HG02678 (cell line): ENCODE measurements around the gene MRPS10.
"Not testable (repeated sequence)": the region's sequence is repeated elsewhere in the genome, so short reads cannot be mapped to it uniquely, and the experiment has no call there.

ENCODE experiments used
- ATAC-seq: cut with Tn5 transposase; IDR thresholded peaks from one replicate; pipeline ENCODE4 v1.9.1; 2021; ENCODE audit warnings: mild to moderate bottlenecking, moderate library complexity; ENCODE audit not compliant: unreplicated experiment

The MRPS10 gene

GRCh38 chr6:42211726-42212125 is 5.9 kb downstream of the MRPS10 start:
- ATAC-seq = no peak

DNA sequence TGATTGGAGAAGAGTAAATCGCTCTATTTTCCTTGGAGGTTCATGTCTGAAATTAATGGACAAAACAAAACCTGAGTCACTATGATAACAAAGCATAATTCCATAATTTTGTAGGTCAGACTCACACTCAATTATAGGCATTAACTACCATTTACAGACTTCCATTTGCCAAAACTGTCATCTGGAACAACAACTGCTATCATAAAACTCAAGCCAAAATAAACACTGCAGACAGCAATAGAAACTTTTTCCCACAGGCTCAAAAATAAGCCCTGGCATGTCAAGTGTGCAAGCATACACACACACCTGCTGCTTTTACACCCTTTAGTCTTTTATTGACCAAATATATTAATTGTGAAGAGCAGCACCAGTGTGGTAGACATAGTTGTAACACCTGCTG is 7.1 kb downstream of the MRPS10 start:
- no peak for ATAC-seq

DNA sequence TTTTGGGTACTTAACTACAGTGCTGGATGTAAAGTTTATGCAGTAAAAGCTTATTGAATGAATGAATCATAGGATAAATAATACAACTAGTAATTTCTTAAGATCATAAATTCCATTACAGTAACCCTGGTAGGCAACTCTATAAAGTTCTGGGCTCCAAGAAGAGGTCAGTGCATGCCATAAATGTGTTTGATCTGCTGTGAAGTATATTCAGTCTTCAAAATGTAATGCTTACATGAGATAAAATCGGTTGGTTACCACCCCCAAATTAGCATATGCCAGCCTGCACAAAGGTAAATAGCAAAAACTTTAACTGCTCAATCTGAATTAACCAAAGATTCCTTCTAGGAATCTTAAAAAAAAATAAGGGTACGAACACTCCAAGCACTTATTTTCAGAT is 10.1 kb downstream of the MRPS10 start:
- not testable (repeated sequence) for ATAC-seq

DNA sequence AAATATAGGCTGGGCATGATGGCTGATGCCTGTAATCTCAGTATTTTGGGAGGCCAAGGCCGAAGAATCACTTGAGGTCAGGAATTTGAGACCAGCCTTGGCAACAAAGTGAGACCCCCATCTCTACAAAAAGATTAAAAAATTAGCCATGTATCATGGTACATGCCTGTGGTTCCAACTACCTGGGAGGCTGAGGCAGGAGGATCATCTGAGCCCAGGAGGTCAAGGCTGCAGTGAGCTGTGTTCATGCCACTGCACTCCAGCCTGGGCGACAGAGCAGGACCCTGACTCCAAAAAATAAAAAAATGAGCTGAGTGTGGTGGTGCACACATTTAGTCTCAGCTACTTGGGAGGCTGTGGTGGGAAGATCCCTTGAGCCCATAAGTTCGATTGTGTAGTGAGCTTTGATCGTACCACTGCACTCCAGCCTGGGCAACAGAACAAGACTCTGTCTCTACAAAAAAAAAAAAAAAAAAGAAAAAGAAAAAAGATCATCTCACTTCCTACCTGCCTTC is 12.8 kb downstream of the MRPS10 start:
- ATAC-seq = no peak

DNA sequence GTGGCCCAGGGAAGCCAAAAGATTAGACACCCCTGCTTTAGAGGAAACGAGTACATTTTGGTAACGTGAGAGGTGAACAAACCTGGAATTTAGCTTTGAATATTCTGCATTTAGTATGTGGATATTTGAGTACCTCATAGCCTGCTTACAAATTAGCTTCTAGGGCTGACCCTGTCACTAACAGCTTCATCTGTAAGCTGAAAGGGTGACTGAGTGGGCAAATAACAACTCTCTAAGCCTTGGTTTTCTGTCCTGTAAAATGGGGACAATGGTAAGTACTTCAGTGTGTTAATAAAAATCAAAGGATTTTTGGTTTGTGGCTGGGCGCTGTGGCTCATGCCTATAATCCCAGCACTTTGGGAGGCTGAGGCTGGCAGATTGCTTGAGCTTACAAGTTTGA is 14.5 kb downstream of the MRPS10 start:
- no peak for ATAC-seq

DNA sequence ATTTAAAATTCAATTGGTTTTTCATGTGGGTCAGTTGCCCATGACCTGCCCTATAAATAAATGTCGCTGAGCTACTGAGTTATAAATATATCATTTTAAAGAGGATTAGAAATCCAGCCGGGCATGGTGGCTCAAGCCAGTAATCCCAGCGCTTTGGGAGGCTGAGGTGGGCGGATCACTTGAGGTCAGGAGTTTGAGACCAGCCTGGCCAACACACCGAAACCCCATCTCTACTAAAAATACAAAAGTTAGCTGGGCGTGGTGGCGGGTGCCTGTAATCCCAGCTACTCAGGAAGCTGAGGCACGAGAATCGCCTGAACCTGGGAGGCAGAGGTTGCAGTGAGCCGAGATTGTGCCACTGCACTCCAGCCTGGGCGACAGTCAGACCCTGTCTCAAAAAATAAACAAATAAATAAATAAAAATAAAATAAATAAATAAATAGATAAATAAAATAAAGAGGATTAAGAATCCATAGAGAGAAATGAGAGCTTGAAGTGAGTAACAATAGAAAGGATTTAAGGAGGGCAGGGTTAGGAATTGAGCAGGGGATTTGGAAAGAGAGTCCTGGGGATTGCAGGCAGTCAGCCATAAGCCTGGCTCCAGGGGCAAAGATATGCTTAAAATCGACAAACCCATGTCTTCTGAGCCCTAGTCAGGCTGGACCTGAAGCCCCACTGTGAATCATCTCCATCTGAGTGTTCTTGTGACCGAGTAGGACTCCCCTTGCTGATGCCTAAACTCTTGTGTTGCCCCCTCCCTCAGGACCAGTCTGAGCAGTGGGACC is 15.3 kb downstream of the MRPS10 start:
- ATAC-seq = not testable (repeated sequence)

- ATAC-seq = no peak
Observed at GRCh38 chr6:42201382-42201781, 16.3 kb downstream of the MRPS10 start.

GRCh38 chr6:42200035-42200434 is 17.6 kb downstream of the MRPS10 start:
- no peak for ATAC-seq

GRCh38 chr6:42199106-42199981 is 18.3 kb downstream of the MRPS10 start:
- ATAC-seq = no peak

GRCh38 chr6:42197555-42198362 is 19.9 kb downstream of the MRPS10 start:
- no peak for ATAC-seq

DNA sequence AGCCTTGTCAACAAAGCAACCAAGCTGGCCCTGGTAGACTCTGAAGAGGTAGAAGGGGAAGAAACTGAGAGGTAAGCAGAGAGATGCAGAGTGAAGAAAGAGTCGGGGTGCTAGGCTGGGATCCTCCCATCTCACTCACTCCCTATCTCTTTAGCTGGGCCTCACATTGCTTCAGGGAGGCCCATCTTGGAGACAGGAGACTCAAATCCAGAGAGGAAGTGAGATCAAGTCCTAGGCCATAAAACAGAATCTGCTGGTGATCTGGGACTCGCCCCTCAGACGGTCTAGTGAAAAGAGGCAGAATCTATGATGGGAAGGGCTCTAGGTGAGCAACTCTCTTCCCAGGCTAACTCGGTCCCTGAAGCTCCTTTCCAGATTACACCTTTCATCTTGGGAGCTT is 22.2 kb downstream of the MRPS10 start:
- no peak for ATAC-seq

DNA sequence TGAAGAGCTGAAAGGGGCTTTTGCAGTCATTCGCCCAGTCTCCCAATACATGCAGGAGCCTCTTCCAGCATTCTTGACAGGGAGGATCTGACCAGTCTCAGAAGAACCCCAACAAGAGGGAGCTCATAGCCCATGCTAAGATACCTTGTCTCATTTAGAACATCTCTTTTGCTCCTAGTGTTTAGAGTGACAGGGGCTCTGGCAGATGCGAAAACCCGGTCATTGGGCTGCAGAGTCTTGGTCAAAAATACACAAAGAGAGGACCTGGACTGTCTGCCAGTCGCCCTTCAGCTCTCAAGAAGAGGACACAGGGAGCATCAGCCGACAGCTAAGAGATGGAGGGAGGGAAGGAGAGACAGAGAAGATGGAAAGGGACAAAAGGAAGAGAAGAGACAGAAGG is 23.6 kb downstream of the MRPS10 start:
- no peak for ATAC-seq

GRCh38 chr6:42193491-42193894 is 24.2 kb downstream of the MRPS10 start:
- ATAC-seq = no peak

DNA sequence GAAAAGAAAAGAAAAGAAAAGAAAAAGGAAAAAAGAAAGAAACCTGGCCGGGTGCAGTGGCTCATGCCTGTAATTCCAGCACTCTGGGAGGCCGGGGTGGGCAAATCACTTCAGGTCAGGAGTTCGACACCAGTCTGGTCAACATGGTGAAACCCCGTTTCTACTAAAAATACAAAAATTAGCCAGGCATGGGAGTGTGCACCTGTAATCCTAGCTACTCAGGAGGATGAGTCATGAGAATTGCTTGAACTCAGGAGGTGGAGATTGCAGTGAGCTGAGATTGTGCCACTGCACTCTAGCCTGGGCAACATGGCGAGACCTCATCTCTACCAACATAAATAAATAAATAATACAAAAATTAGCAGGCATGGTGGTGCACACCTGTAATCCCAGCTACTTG is 25.3 kb downstream of the MRPS10 start:
- not testable (repeated sequence) for ATAC-seq

DNA sequence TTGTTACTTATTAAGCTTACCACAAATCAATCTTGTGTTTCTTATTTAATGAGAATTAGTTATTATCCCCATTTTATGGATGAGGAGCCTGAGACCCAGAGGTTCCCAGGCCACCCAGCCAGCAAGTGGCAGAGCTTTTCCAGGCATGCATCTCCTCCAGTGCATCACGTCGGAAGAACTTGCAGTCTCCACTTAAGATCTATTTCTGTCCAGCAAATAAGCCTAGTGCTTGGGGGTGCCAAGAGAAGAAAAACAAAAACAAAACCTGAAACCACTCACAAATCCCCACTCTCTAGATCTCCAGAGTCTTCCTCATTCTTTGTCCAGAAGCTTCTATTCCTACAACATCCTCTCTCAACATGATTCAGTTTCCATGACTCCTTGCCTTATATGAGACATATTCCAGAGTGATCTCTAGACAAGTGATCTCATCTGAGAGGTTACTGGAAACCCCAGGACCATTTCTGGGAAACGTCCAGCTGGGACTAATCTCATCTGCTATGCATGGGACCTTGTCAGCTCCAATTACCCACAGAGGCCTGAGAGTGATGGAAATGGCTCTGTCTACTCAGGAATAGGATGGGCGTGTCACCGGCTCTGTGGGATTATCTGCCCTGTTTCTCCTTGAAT is 27.0 kb downstream of the MRPS10 start:
- ATAC-seq = no peak

- ATAC-seq = no peak
Observed at GRCh38 chr6:42188406-42188805, 29.3 kb downstream of the MRPS10 start.

DNA sequence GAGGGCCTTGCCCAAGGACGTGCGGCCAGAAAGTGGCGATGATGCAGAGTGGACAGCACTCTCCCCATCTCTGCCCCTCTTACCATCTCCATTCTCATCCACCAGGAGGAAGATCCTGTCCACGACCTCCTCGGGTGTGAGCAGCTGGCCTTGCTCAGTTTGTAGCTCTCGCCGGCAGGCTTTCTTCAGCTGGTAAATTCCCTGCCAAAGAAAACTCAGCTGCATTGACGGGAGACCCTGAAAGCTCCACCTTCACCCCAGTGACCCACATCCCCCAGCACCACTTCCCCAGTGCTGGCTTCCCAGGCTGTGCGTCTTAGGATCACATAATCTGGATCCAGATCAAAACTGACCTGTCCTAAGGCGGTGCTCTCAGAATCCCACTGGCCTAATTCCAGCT is 32.1 kb downstream of the MRPS10 start:
- no peak for ATAC-seq

- ATAC-seq = no peak
Observed at GRCh38 chr6:42184475-42184874, 33.2 kb downstream of the MRPS10 start.

DNA sequence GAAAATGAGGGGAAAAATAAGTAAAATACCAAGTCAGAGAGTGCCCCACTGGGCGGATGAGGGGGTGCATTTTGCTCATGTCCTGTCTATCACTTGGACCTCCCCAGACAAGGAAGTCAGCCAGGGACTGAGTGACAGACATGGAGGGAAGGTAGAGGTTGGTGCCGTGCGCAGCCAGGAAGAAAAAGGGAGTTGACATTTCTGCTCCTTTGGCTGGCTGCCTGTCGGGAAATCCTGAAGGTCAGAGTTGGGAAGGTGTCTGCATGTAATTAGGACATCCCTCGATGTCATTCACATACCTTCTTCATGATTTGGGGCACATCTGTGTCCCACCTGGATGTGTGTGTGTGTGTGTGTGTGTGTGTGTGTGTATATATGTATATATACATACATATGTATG is 35.6 kb downstream of the MRPS10 start:
- no peak for ATAC-seq

DNA sequence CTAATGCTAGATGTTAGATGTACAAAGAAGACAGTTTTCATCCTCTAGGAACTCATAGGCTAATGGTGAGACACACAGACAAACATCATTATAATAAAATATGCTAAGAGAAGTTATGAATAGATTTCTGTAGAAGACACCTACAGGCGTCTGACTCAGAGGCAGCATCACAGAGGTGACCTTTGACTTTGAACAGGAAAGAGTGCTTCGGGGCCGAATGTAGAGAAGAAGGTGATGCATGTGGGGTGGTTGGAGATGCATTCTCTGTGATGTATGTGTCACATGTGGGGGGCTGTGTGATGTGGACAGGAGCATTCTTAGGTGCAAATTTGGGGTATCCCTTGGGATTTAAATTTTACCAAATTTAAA is 37.7 kb downstream of the MRPS10 start:
- no peak for ATAC-seq
